SJSA1 (cell line): ENCODE measurements around the gene ARL4A. TPM values are rescaled to one million over a fixed set of nuclear protein-coding genes. Genes with fewer than 3 reads are reported as not detected.
"Not testable (repeated sequence)": the region's sequence is repeated elsewhere in the genome, so short reads cannot be mapped to it uniquely, and the experiment has no call there.

ENCODE experiments used
- DNase-seq, 2 experiments: peaks; one replicate each; pipeline ENCODE4 v3.0.0-alpha.2; 2015 to 2020; ENCODE audit warnings: low spot score in 2 of 2, low read depth in 1 of 2
- H3K27ac ChIP-seq: fragments of 250-450 bp; sonication (Bioruptor Pico); 2 replicates; pipeline ENCODE4 v1.5.1; 2020; ENCODE audit warnings: mild to moderate bottlenecking, moderate library complexity
- H3K27me3 ChIP-seq: fragments of 250-450 bp; sonication (Bioruptor Pico); replicated peaks from 2 replicates; pipeline ENCODE4 v1.5.1; 2020; ENCODE audit warnings: mild to moderate bottlenecking, moderate library complexity
- H3K36me3 ChIP-seq: fragments of 250-450 bp; sonication (Bioruptor Pico); 2 replicates; pipeline ENCODE4 v1.5.1; 2020; ENCODE audit warnings: mild to moderate bottlenecking
- H3K4me1 ChIP-seq: fragments of 250-450 bp; sonication (Bioruptor Pico); replicated peaks from 2 replicates; pipeline ENCODE4 v1.6.1; 2021; ENCODE audit warnings: mild to moderate bottlenecking
- H3K4me3 ChIP-seq: fragments of 250-450 bp; sonication (Bioruptor Pico); 2 replicates; pipeline ENCODE4 v1.5.1; 2020; ENCODE audit warnings: mild to moderate bottlenecking
- H3K9me3 ChIP-seq: fragments of 250-450 bp; sonication (Bioruptor Pico); replicated peaks from 2 replicates; pipeline ENCODE4 v1.5.1; 2020; ENCODE audit warnings: mild to moderate bottlenecking
- total RNA-seq: library from RNA; depleted of rRNA; stranded (reverse); fragments of >200 nt; shearing (Covaris generic); gene quantifications from 2 replicates; pipeline ENCODE4 v1.2.3, GENCODE V29; 2014

The ARL4A gene
- total RNA-seq, 1 experiment from 2014 or later = 29.6 TPM

DNA sequence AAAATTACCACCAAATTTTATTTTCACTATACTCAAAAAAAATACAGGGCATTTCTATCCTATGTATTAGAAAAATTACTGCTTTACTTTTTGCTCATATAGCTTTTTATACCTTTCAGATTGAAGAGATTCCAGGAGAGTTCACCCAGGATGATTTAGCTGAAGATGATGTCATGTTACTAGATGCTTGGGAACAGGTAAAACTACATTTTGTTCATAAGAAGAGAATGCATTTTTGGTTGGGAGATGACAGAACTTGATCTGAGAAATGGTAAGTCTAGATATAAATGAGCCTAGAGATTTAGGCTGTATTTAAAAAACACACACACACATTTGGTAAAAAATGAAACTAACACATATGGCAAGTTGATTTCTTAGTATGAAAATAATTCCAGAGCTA is 38.1 kb upstream of the ARL4A start:
- Histone ChIP-seq H3K4me1 (peaks cover 66% of the 10 kb centered on the region), H3K9me3 (no peaks in the 10 kb centered on the region), H3K27ac (peak overlapping the region; percentile 85), H3K36me3 (no peaks in the 10 kb centered on the region), H3K4me3 (no peak overlapping the region), H3K27me3 (no peaks in the 10 kb centered on the region)
- no peak for DNase-seq

DNA sequence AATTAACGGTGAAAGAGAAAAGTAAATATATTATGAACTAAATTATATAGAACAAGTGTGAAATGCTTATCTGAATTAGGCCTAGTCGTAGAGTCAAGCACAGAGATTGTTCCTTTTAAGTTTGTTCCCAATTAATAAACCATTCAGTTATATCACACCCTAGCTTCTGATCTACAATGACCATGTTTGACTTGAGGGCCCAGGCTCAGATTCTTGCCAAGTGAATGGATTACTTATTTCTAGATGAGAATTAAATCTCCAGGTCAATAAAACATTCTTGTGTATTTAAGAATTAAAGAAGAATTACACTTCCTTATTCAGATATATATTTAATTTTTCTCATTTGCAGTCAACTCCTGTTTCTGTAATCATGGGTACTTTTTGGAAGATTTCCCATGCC is 37.4 kb upstream of the ARL4A start:
- no peak overlapping the region for H3K4me3 ChIP-seq
- DNase-seq = no peak

GRCh38 chr7:12653110-12653509 is 34.3 kb upstream of the ARL4A start:
- H3K9me3 ChIP-seq = no peaks in the 10 kb centered on the region
- DNase-seq = no peak
- no peak overlapping the region for H3K4me3 ChIP-seq
- H3K27ac ChIP-seq = no peak overlapping the region
- H3K36me3 ChIP-seq = no peaks in the 10 kb centered on the region
- H3K27me3 ChIP-seq = no peaks in the 10 kb centered on the region
- H3K4me1 ChIP-seq = peaks cover 39% of the 10 kb centered on the region

More for the DNA sequence above, 37.4 kb upstream of the ARL4A start:
- Histone ChIP-seq H3K36me3 (no peaks in the 10 kb centered on the region), H3K4me1 (peaks cover 66% of the 10 kb centered on the region), H3K27me3 (no peaks in the 10 kb centered on the region), H3K27ac (no peak overlapping the region), H3K9me3 (no peaks in the 10 kb centered on the region)

DNA sequence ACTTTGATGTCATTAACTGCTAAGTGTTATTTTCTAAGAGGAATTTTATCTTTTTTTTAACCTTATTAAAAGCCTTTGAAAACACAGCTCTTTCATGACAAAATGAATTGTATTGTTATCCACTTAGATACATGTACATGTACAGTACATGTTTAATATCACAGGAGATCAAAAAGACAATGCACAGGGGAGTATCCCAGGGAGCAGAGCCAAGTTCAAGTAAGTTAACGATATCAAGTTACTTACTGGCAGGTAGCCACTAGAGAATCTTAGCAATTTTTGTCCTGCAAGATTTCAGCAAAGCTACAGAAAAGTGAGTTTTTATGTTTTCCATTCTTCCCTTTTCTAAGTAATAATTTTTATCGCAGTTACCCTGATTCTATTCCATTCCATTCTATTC is 33.9 kb upstream of the ARL4A start:
- Histone ChIP-seq H3K27me3 (no peaks in the 10 kb centered on the region), H3K4me1 (peaks cover 35% of the 10 kb centered on the region), H3K27ac (no peak overlapping the region), H3K36me3 (no peaks in the 10 kb centered on the region), H3K9me3 (no peaks in the 10 kb centered on the region), H3K4me3 (no peak overlapping the region)
- DNase-seq = no peak

DNA sequence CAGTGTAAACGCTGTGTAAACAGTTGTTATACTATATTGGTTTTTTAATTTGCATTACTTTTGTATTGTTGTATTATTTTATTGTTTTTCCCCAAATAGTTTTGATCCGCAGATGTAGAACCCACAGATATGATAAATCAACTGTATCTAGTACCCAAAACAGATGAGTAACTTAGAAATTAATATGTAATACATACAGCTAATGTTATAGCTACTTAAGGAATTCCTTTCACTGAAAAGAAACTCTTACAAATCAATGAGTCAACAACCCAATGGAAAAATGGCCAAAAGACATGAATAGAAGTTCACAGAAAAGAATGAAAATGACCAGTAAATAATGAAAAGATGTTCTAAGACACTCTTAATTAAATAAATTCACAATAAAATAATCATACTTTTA is 32.3 kb upstream of the ARL4A start:
- DNase-seq = no peak
- Histone ChIP-seq H3K36me3 (no peaks in the 10 kb centered on the region), H3K27ac (no peak overlapping the region), H3K4me3 (no peak overlapping the region), H3K27me3 (no peaks in the 10 kb centered on the region), H3K9me3 (no peaks in the 10 kb centered on the region), H3K4me1 (peaks cover 34% of the 10 kb centered on the region)

GRCh38 chr7:12660423-12660822 is 27.0 kb upstream of the ARL4A start:
- H3K27ac ChIP-seq = peak overlapping the region; percentile 95

DNA sequence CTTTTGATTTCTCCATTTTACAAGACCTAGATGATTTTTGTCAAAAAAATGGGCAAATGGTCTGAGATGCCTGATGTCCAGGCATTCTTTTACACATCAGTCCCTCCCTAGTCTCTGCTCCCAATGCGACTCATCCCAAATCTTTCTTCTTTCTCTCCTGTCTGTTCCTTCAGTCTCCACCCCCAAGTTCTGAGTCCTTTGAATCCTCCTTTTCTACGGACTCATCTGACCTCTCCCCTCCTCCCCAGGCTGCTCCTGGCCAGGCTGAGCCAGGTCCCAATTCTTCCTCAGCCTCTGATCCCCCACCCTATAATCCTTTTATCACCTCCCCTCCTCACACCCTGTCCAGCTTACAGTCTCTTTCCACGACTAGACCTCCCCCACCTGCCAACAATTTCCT is 26.4 kb upstream of the ARL4A start:
- not testable (repeated sequence) for H3K9me3 ChIP-seq, H3K4me3 ChIP-seq, H3K36me3 ChIP-seq, H3K27me3 ChIP-seq
- peak in 1 of 2 experiments; percentile 33 for DNase-seq
- peak overlapping the region; percentile 95 for H3K27ac ChIP-seq
- peaks cover 31% of the 10 kb centered on the region for H3K4me1 ChIP-seq

More at GRCh38 chr7:12660423-12660822, 27.0 kb upstream of the ARL4A start:
- peaks cover 31% of the 10 kb centered on the region for H3K4me1 ChIP-seq
- DNase-seq = peak; percentile 93 to 97
- not testable (repeated sequence) for H3K36me3 ChIP-seq, H3K27me3 ChIP-seq, H3K4me3 ChIP-seq, H3K9me3 ChIP-seq

GRCh38 chr7:12661581-12661980 is 25.9 kb upstream of the ARL4A start:
- H3K36me3 ChIP-seq = no peaks in the 10 kb centered on the region
- no peaks in the 10 kb centered on the region for H3K9me3 ChIP-seq
- H3K27me3 ChIP-seq = no peaks in the 10 kb centered on the region
- no peak for DNase-seq
- H3K4me3 ChIP-seq = no peak overlapping the region
- H3K27ac ChIP-seq = peak overlapping the region; percentile 95
- H3K4me1 ChIP-seq = peaks cover 31% of the 10 kb centered on the region

GRCh38 chr7:12670000-12670729 is 17.3 kb upstream of the ARL4A start:
- H3K27ac ChIP-seq = no peak overlapping the region
- no peaks in the 10 kb centered on the region for H3K36me3 ChIP-seq
- peak in 1 of 2 experiments; percentile 46 for DNase-seq
- no peaks in the 10 kb centered on the region for H3K27me3 ChIP-seq
- H3K4me1 ChIP-seq = peaks cover 10% of the 10 kb centered on the region
- H3K4me3 ChIP-seq = no peak overlapping the region
- H3K9me3 ChIP-seq = no peaks in the 10 kb centered on the region

GRCh38 chr7:12670743-12671520 is 16.5 kb upstream of the ARL4A start:
- Histone ChIP-seq H3K4me1 (peaks cover 10% of the 10 kb centered on the region), H3K27ac (no peak overlapping the region), H3K9me3 (no peaks in the 10 kb centered on the region), H3K4me3 (no peak overlapping the region), H3K36me3 (no peaks in the 10 kb centered on the region), H3K27me3 (no peaks in the 10 kb centered on the region)
- DNase-seq = no peak

GRCh38 chr7:12673436-12673835 is 14.0 kb upstream of the ARL4A start:
- H3K9me3 ChIP-seq, DNase-seq, H3K4me3 ChIP-seq, H3K27ac ChIP-seq, H3K27me3 ChIP-seq, H3K36me3 ChIP-seq: not testable (repeated sequence)
- peaks cover 10% of the 10 kb centered on the region for H3K4me1 ChIP-seq

DNA sequence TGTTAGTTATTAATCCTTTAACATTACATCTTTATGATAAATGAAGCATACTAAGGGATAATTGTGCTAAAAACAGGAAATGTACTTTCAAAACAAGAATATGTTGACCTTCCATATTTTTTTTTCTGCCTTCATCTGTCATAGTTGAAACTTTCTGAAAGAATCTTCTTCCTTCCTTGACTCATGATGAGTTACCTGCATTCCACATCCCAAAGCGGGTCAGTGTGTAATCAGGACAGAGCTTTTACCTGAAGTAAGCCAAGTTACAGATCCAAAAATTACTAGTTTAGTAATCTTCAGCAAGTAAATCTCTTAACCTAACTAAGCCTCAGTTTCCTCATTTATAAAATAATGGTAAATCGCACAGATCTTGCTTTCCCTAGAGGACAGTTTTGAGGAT is 13.4 kb upstream of the ARL4A start:
- DNase-seq = no peak
- Histone ChIP-seq H3K36me3 (no peaks in the 10 kb centered on the region), H3K4me1 (peaks cover 10% of the 10 kb centered on the region), H3K27ac (no peak overlapping the region), H3K27me3 (no peaks in the 10 kb centered on the region), H3K9me3 (no peaks in the 10 kb centered on the region), H3K4me3 (no peak overlapping the region)

DNA sequence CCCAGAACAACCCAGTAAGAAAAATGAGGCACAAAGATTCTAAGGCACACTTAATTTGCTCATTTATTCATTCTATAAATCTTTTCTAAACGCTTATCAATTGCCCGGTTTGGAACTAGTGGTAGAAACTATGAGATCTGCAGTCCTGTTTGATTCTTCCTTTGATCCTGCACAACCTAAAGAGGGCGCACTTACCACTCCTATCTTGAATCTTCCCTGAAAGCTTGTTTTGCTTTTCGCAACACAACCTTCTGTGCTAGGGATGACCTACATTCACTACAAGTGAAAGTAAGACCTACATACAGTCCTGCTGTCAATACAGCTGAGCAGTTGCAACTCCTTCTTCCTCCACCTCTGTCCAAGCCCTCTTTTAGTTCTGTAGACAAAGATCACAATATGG is 12.6 kb upstream of the ARL4A start:
- DNase-seq = no peak
- no peaks in the 10 kb centered on the region for H3K27me3 ChIP-seq
- H3K27ac ChIP-seq = no peak overlapping the region
- peaks cover 9% of the 10 kb centered on the region for H3K4me1 ChIP-seq
- H3K4me3 ChIP-seq = no peak overlapping the region
- no peaks in the 10 kb centered on the region for H3K9me3 ChIP-seq
- H3K36me3 ChIP-seq = no peaks in the 10 kb centered on the region
